Iris pigment epithelial cell (primary cell): ENCODE data around the gene UGT2B7.
A peak's percentile ranks its signal among the peaks of the same experiment; 100 is the strongest.
"Not testable (repeated sequence)": the region's sequence is repeated elsewhere in the genome, so short reads cannot be mapped to it uniquely, and the experiment has no call there.

Source experiments
- DNase-seq: peaks from one replicate; pipeline ENCODE4 v3.0.0-alpha.2; 2011; ENCODE audit warnings: low read depth

UGT2B7 gene

GRCh38 chr4:69088473-69088872 is 7.8 kb upstream of the UGT2B7 start:
- DNase-seq, result no peak

GRCh38 chr4:69089388-69089787 is 6.9 kb upstream of the UGT2B7 start:
- no peak for DNase-seq

- DNase-seq, result peak; percentile 77
Observed at GRCh38 chr4:69092190-69092589, 4.1 kb upstream of the UGT2B7 start.

- no peak for DNase-seq
Observed at GRCh38 chr4:69092980-69093568, 3.2 kb upstream of the UGT2B7 start.

GRCh38 chr4:69093681-69094080 is 2.6 kb upstream of the UGT2B7 start:
- DNase-seq, result no peak

GRCh38 chr4:69095301-69095731 is 958 bp upstream of the UGT2B7 start:
- DNase-seq, result peak; percentile 89

- DNase-seq, result no peak
Observed at GRCh38 chr4:69096810-69097209, 536 bp downstream of the UGT2B7 start.

GRCh38 chr4:69098470-69098869 is 2.2 kb downstream of the UGT2B7 start:
- DNase-seq, result no peak

- DNase-seq, result no peak
Observed at GRCh38 chr4:69099910-69100309, 3.6 kb downstream of the UGT2B7 start.

GRCh38 chr4:69102668-69103067 is 6.4 kb downstream of the UGT2B7 start:
- DNase-seq, result peak; percentile 27

- DNase-seq, result no peak
Observed at GRCh38 chr4:69104719-69105275, 8.5 kb downstream of the UGT2B7 start.

- not testable (repeated sequence) for DNase-seq
Observed at GRCh38 chr4:69115151-69115850, 19.0 kb downstream of the UGT2B7 start.

- no peak for DNase-seq
Observed at GRCh38 chr4:69115851-69116213, 19.6 kb downstream of the UGT2B7 start.

GRCh38 chr4:69116645-69117321 is 20.5 kb downstream of the UGT2B7 start:
- no peak for DNase-seq

GRCh38 chr4:69120870-69121269 is 24.6 kb downstream of the UGT2B7 start:
- peak; percentile 5 for DNase-seq

- no peak for DNase-seq
Observed at GRCh38 chr4:69122476-69122875, 26.2 kb downstream of the UGT2B7 start.

GRCh38 chr4:69124941-69125340 is 28.7 kb downstream of the UGT2B7 start:
- no peak for DNase-seq

GRCh38 chr4:69126024-69126423 is 29.8 kb downstream of the UGT2B7 start:
- no peak for DNase-seq

GRCh38 chr4:69133993-69134392 is 37.7 kb downstream of the UGT2B7 start:
- no peak for DNase-seq

- DNase-seq, result no peak
Observed at GRCh38 chr4:69134471-69134870, 38.2 kb downstream of the UGT2B7 start.

GRCh38 chr4:69141320-69141719 is 45.0 kb downstream of the UGT2B7 start:
- no peak for DNase-seq

- no peak for DNase-seq
Observed at GRCh38 chr4:69147334-69147733, 51.1 kb downstream of the UGT2B7 start.

- no peak for DNase-seq
Observed at GRCh38 chr4:69154021-69154420, 57.7 kb downstream of the UGT2B7 start.
